Upper lobe of left lung (tissue), 4 donors: ENCODE data around the gene CRX.

Source experiments
- CTCF ChIP-seq, 6 experiments: fragments of 450-650 bp in 4 of 6; fragments of 200-600 bp in 2 of 6; sonication (generic) in 2 of 6; IDR thresholded peaks; one replicate each; pipeline ENCODE4 v1.5.1; 2016 to 2019; ENCODE audit warnings: antibody characterized with exemption in 6 of 6
- EP300 ChIP-seq, 4 donors: sonication (generic); formaldehyde crosslinking; IDR thresholded peaks; one replicate each; pipeline ENCODE4 v1.5.1; 2017; ENCODE audit warnings: antibody characterized with exemption in 4 of 4, control low read depth in 2 of 4
- POLR2A ChIP-seq, 4 donors: fragments of 450-650 bp; IDR thresholded peaks; one replicate each; pipeline ENCODE4 v1.5.1; 2016 to 2017; ENCODE audit warnings: antibody characterized with exemption in 4 of 4, mild to moderate bottlenecking in 2 of 4
- POLR2AphosphoS5 ChIP-seq, 2 donors: sonication (generic); formaldehyde crosslinking; IDR thresholded peaks; one replicate each; pipeline ENCODE4 v1.5.1; 2017; ENCODE audit warnings: antibody characterized with exemption in 2 of 2

- TF ChIP-seq CTCF (IDR thresholded peaks at IDR 0.05) (no peak), POLR2A (IDR thresholded peaks at IDR 0.05) (no peak), POLR2AphosphoS5 (IDR thresholded peaks at IDR 0.05) (peak in 1 of 2 donors; percentile 22), EP300 (IDR thresholded peaks at IDR 0.05) (no peak)
Measured at GRCh38 chr19:47776568-47776967, 45.2 kb upstream of the CRX start.
